DMS 273 treated with DMSO at 0.1 percent for 48 hours (cell line): ENCODE results near the gene PKP1.

Experiments
- DNase-seq: peaks from one replicate; lab custom pipeline; 2025; lab: John Stamatoyannopoulos, UW

Gene PKP1

DNA sequence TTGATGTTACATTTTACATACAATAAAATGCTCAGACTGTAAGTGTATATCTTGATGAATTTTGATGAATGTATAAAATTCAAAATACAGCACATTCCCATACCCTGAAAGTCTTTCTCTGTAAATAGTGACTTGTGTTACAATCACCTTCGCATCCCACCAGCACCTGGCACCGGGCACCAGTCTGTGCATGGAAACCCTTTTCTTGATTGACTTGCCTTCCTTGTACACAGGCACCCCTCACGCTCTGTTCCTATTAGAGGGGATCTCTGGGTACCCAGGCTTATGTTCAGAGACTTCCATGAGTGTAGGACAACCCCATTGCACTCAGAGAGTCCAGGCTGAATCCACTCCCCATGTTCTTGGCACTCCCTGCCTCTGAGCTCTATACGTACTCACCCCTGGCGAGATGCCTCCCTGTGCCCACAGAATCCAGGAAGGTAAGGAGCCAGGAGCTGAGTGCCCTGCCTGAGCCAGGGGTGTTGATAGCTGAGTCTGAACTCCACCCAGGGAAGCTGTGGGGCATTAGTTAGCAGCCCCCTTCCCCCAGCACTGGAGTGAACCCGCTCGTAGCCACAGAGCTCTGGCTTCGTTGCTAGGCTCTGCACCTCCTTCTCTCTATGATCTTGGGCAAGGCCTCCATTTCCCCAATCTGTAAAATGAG, 22.5 kb upstream of the PKP1 start:
- DNase-seq = no peak

DNA sequence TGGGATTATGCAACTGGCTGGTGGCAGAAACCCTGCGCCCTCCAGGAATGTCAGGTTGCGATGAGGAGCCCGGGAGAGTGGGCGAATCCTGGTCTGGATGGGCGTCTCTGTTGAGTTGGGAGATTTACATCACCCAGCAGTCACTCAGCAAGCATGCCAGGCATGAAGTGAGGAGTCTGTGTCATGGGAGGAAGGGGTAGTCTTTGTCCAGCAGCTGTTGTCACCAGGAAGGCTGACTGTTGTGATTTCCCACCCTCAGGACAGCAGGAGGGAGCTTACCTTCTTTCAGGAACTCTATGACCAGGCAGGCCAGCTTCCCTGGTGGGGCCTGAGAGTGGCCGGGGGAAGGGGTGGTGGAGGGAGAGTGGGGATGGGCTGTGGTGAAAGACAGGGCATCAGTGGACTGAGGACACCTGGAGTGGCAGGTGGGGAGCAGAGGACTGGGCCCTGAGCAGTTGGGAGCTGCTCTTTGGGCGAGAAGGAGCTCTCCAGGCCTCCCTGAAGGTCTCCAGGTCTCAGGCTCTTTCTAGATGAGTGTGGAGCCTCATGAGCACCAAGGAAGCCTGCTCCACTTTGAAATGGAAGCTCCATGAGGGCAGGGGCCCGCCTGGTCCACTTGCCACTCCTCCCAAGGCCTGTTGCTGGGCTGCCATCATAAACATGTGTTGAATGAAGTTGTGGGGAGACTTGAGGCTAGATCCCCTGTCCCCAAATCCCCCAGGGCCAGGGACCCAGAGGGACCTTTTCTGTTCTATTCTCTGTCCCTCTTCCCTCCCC, 21.3 kb upstream of the PKP1 start:
- DNase-seq = no peak

DNA sequence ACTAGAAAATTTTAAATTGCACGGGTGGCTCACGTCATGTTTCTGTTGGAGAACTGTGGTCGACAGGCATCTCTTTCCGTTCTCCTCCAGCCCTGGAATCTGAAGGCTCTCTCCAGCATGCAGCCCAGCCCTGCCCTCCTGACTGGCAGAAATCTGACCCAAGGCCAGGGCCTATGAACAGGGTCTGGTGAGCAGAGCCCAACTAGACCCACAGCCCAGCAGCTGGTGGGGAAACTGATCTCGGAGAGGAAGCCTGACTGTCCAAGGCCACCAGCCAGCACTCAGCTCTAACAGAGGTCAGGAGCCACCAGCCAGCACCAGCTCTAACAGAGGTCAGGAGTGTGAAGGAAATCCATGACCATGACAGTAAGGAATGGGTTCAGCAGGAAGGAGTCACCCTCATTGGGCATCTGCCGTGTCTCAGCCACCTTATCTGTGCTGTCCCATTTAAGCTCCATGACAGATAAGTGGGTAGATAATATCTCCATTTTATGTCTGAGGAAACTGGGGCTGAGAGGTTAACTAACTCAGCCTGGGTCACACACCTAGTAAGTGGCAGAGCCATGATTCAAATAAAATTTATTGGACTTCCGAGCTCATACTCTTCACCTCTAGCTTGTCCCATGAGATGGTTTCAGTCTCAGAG, 20.2 kb upstream of the PKP1 start:
- DNase-seq = no peak

DNA sequence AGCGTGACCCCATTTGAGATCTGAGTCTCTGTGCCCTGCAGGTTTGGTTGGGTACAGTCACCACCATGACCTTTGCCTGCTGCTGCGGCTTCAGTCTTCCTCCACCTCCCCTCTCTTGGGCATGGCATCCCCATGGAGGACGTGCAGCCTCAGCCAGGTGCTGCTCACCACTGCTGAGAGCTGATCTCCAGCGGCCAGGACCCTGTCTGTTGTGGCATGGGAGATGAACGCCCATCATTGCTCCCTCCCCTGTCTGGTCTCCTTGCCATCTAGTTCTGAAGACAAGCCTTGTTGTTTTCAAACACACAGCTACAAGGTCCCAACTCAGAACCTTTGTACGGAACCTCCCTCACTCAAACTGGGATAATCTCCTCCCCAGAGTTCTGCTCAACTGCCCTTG, 19.2 kb upstream of the PKP1 start:
- DNase-seq = no peak

DNA sequence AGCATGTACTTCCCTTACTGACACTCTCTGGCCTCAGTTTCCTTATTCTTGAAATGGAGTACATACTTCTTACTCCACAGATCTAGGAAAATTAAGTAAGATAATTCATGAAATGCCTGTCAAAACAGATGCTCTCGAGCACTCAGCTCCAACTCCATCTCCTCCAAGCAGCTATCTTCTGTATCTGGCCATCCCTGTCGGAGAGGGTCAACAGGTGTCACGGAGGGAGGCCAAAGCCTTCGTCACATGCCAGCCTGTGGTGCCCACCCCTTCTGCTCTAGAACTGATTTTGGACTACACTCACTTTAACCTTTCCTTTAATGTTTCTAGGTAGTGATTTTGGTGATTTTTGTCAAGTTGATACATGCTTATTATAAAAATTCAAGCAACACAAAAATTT, 18.8 kb upstream of the PKP1 start:
- DNase-seq = no peak

DNA sequence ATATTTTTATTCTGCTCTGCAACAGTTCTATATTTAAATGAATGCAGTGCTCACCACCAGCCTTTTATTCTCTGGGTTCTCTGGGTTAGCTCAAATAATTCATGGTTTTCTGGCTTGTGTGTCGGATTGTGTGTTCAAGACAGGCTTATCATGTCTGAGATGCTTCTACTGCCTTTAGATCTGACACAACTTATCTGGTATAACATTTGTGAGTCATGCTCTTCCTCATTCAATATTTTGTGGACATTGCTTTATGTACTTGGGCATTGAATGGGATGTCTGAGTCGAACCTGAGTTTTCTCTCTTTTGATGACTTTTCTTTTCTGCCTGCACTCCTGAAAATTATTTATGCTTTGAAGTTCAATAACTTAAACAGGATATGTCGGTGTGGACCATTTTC, 17.6 kb upstream of the PKP1 start:
- no peak for DNase-seq

DNA sequence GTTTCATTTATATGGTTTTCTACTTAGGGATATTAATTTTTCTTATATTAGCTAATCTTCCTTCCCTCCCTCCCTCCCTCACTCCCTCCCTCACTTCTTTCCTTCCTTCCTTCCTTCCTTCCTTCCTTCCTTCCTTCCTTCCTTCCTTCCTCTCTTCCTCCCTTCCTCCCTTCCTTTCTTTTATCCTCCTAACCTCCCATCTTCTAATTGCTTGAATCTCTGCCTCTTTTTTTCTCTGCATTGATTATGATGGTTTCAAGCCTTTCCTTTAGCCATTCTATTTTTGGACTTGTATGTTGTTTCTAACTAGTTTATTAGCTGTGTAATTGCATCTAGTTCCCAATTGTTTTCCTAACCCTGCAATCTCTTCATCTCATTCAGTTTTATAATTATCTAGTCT, 17.0 kb upstream of the PKP1 start:
- no peak for DNase-seq

DNA sequence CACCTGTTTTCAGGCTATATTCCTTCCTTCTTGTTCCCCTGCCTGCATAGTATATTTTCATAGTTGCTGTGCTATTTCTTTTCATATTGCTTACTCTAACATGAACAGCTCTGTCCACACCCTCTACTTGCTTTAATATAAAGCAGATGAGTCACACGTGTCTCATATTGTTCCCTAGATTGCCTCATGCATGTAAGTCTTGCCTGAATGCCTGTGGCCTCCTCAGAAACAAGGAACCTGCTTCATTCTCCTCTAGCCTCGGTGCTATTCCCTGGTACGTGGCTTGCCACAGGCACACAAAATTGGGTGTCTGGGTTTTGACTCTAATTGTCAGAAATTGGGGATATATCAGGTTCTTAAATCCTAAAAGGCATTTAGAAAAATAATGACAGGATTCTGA, 16.5 kb upstream of the PKP1 start:
- no peak for DNase-seq

DNA sequence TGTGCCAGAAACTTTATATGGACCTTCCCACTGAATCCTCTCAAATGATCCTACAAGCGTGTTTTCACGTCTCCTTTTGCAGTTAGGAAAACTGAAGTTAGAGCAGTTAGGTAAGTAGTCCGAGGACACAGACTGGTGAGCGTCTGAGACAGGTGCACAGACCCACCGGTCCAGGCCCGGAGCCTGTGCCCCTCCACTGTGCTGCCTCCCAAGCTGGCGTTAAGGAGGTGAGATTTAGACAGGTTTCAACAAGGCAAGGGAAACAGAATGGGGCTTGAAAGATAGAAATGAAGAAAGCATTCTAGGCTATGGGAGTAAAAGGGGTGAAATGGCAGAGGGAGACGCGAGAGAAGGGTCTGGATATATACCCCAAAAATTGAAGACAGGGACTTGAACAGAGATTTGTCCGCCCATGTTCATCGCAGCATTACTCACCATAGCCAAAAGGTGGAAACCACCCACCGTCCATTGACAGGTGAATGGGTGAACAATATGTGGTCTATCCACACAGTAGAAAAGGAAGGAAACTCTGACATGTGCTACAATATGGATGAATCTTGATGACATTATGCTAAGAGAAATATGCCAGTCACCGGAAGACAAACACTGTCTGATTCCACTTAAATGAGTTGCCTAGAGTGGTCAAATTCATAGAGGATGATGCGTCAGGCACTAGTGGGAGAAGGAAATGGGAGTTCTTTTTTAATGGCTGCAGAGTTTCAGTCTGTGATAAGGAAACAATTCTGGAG, 15.7 kb upstream of the PKP1 start:
- no peak for DNase-seq

DNA sequence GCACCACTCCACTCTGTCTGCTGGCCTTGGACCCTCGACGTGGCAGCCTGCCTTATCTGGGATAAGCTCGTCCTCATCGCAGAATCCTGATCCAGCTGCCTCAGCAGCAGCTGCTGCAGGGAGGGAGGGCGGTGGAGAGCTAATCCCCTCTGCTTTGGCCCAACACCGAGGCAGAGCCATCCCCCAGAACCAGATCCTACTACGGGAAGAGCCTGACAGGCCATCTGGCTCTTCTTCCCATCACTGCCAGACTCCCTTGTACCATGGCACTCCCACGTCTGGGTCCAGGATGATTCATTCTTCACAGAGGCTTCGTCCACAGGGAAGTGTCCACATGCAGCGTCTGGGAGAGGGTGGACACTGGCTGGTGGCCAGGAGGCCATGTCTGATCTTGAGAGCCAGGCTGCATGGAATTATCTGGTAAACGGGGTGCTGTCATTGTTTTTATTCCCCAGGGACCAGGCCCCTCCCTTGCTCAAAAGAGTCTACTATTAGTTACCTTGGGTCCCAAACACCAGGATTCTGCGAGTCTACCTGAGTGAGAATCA, 14.6 kb upstream of the PKP1 start:
- DNase-seq = peak; percentile 75

DNA sequence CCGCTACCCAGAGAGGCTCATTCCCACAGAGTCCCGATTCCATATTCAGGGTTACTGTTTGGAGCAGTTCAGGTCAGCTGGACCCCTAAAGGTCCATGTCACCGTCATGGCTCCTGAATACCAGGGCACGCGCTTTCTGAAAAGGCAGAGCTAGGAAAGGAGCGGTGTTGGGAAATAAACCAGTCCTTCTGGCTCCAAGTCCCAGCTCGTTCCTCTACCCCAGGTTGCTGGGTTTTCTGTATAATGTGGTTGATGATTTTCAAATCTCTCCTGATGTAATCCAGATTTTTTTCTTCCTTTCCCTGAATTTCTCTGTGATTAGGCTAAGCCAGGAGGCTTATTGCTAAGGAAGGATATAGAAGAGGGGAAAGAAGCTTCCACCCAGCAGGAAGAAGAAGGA, 14.0 kb upstream of the PKP1 start:
- no peak for DNase-seq

DNA sequence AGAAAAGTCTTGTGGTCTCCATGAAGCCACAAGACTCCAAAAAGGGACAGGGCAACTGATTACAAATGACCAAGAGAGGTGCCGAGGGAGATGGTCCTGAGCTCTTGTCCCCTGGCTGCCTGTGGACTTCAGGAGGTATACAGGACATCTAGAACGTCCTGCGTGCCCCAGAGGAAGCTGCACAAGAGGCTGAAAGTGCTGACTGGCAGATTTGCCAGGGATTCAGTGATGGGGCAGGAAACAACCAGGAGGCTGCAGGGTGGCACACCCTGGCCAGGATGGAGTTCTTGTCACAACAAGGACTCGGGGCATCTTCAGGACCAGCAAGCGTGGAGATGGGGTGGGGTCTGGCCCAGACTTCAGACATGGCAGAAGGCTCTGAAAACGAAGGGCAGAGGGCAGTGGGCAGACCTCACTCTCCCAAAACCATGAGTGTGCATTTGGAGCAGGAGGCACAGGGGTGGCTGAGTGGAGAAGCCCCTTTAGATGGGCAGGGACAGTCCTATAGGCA, 13.4 kb upstream of the PKP1 start:
- DNase-seq = no peak

DNA sequence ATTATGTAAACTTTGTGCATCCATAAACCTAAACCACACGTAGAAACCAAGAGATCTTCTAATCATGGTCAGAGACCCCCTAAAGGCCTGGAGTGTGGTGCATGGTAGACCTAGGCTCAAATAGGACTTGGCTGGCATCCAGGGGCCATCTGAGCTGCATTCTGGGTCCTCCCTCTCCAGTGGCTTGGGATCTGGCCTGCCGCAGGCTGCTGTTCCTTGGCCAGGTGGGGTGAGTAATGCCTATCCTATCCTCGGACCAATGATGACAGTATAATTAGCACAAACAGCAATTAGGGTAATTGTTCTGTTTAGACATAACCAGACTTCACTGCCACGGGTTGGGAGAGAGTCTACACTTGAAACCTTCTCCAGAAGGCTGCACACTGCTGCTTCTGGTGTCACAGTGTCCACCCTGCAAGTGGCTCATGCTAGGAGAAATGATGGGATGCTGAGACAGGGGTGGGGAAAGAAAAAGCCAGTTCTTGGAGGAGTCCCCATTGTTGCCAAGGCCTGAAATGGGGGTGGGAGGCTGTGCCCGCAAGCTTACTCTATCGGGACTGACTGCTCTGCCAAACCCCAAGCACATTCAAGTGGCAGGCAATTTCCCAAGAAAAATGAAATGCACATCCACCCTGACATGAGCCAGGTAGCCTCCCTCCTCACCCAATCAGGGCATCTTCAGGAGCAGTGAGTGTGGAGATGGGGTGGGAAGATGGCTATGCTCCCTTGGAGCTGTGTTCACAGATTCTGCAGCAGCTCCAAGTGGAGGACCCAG, 12.5 kb upstream of the PKP1 start:
- no peak for DNase-seq

DNA sequence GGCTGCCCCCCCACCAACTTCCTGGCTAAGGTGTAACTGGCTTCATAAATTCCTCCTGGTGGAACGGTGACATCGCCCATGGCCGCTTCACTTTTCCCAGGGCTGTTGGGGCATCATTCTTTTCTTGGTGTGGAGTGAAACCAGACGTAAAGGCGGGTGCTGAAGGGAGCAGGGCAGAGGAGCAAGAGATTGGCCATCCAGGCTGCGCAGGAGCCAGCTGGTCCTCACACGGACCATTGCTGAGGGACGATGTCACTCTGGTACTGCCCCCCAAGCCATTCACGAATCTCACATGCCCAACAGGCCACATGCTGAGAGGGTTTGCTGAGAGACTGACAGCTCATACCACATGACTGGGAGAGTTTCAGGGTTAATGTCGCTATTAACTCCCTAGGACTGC, 10.5 kb upstream of the PKP1 start:
- no peak for DNase-seq

DNA sequence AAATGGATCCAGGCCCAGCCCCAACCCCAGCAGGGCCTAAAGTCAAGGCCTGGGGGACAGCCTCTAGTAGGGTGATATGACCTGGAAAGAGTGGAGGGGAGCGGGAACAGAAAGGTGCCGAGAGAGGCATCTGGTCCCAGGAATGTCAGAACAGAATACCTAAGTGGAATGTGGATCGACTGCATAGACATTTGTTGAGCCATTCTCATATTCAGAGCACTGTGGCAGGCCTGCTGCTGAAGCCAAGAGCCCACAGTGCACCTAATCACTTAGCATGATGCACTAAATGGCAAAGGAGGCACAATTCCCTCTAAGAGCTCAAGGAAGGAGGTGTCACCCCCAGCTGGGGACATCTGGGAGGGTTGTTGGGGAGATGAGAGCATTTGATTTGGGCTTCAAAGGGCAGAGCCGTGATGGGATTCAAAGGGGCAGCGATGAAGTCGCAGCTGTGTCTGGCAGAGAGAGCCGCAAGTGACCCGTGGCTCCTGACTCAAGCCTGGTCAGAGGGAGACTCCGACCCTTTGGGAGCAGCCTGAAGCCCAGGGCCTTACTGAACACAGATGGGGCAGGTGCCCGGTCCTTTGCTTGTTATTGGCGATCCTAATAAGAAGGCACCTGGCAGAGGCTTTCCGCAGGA, 8.6 kb upstream of the PKP1 start:
- DNase-seq = no peak

DNA sequence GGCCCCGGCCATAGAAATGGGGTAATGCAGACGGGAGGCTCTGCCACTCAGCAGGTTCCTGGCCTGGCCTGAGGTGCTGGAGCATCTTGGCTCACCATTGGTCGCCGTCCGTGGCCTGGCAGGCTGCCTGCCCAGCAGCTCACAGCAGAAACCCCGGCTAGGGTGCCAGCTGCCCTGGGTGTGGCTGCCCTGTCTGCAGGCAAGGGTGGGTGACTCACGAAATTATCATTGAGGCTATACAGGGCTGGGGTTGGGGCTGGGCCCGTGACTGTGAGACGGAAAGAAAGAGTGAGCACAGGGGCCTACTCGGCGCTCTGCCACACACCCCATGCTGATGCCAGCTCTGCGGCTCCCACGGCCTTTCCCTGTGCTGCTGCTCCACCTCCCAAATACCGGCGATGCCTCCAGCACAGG, 8.0 kb upstream of the PKP1 start:
- DNase-seq = peak; percentile 73

DNA sequence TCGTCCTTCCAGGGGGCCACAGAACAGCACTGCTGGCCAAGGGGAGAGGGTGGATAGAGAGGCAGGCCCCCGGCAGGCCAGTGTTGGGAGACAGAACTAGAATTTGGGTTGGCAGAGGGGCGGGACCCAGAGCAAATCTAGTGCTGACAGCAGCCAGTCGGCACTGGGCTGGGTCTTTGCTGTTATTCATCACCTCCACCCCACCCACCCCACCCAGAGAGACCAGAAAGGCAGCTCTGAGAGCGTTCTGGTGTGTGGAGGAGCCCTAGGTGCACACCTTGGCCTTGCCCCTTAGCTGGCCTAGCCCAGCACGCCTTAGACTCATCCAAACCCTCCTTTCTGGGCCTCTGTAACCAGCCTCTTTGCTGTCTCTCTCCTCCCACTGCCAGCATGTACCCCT, 6.4 kb upstream of the PKP1 start:
- no peak for DNase-seq

DNA sequence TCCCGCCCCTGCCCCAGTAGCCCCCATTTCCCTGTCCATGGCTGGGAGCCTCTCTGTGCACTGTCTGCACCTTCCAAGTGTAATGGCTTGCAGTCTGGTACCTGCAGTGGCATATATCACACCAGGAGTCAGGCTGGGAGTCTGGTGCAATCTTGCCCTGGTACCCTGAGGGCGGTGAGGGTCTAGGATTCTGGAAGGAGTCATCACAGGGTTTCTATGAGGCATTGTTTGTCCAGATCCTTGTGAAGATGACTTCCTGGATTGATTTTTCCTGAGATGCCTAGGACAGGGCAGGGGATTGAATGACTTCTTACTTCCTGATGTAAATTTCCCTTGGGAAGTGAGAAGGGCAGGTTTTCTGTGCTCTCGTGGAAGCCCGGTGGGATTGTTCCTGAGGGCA, 5.9 kb upstream of the PKP1 start:
- no peak for DNase-seq

DNA sequence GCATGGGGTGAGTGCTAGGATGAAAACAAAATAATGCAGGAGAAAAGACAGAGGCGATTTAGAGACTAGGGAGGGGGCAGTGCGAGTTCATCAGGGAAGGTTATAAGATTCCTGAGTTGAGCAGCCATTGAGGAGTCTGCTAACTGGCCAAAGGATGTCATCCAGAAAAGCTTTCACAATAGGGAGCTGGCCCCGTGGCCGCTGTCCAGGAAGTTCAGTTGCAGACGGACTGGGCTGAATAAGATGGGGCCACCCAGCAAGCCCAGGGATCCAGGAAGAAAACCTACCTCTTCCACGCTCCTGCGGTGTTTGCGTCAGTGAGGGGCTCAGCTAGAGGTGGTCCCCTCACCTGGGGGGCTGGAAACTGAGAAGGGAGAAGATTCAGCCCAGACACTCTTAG, 4.0 kb upstream of the PKP1 start:
- DNase-seq = no peak

DNA sequence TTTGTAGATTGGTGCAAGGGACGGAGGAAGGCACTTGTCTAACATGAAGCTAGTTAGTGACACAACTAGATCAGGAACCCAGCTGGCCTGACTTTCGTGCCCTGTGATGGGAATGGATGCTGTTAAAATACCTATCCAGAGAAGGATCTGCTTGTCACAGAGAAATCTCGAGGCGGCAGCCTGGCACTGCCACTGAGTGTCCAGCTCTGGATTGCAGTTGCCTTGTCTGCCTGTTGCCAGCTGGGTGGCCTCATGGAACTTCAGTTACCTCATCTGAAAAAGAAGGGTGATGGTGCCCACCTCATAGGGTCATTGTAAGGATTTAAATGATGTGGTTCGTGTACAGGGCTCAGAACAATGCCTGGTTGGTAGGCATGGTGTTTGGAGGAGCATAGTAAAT, 2.4 kb upstream of the PKP1 start:
- DNase-seq = no peak

DNA sequence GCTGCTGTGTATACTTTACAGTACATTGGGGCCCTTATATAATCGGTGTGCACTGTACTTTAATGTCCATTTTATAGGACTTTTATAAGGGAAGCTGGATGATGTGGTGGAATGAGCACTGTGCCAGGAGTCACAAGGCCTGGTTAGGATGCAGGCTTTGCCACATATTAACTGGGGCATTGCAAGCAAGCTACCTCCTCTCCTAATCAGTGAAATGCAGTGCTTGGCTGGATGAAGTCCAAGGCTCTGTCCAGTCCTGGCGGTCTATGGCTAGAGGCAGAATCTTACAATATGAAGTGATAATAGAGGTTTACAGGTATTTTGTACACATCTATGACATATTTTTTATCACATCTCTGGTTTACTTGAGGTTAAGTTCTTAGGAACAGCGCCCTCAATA, 1.7 kb upstream of the PKP1 start:
- DNase-seq = no peak
